ENCODE data around the gene CD63. TPM values are rescaled to one million over a fixed set of nuclear protein-coding genes. Genes with fewer than 3 reads are reported as not detected.

The CD63 gene
- total RNA-seq, 1 experiment from 2014 or later, result 879 TPM

DNA sequence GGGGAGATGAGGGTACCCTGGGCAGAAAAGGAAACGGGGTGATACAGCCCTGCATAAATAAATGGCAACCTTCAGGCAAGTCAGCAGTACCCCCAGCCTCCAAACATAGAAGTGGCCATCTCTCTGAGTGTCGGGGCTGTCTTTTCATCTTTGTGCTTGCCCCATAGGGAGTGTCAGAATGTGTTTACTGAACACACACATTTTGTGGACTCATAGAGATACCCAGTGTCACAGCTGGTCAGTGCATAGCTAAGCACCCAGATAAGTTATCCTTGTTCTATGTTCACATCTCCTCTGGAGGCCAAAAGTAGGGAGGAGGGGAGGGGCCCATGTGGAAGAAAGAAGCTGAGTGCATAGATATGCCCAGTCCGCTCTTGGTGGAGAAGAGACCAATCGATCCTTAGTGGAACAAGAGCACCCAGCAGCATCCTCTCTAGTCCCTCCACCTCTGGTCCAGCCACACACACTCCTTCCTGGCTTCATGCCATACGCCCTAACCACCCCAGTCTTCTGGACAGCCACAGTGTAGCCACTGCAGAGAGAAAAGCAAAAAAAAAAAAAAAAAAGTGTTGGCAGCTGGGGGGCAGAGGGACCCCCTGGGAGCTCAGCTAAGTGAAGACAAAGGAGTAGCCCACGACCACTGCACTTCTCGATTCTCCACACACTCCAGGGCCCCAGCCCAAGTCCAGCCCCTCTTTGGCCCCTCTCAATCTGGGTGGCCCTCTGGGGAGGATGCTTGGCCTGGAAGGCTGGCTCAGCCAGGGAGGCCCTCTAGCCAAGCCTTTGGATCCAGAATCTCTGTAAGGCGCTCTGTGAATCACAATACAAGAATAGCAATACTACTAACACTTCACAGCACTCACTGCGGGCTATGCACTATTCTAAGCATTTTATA, 23.7 kb downstream of the CD63 start:
- intact Hi-C loops (cut with micrococcal nuclease; ENCODE audit: unreplicated experiment) (no loop called here), in situ Hi-C loops (cut with HindIII; ENCODE audit: low pct_unique_long_range_greater_than_20kb, low sequenced_read_pairs) (no loop called here)
- Histone ChIP-seq H3K27me3 (ENCODE audit: control insufficient read depth, insufficient read depth, low read length) (peaks cover 13% of the 10 kb centered on the region), H3K4me3 (ENCODE audit: low read depth in 2 of 2, low read length in 2 of 2) (no peak overlapping the region), H3K36me3 (ENCODE audit: control insufficient read depth, insufficient read depth, low read length) (no peaks in the 10 kb centered on the region), H3K9me3 (ENCODE audit: control insufficient read depth, insufficient read depth, low read depth, low read length) (no peaks in the 10 kb centered on the region), H3K4me1 (ENCODE audit: control insufficient read depth, insufficient read depth, low read length) (no peaks in the 10 kb centered on the region; the same call in 1 of the 2 replicates), H3K27ac (ENCODE audit: low read length) (no peak overlapping the region)
- no peak for DNase-seq (ENCODE audit: low read depth, low spot score)
- TF ChIP-seq POLR2AphosphoS5 (IDR thresholded peaks at IDR 0.05; ENCODE audit: low read depth, low read length) (no peak), SIN3A (IDR thresholded peaks at IDR 0.05; ENCODE audit: borderline replicate concordance, insufficient read depth, low read depth, low read length) (no peak), TCF7L2 (IDR thresholded peaks at IDR 0.05; ENCODE audit: low read depth, low read length) (no peak)
- TF ChIP-seq, protein P1, sequence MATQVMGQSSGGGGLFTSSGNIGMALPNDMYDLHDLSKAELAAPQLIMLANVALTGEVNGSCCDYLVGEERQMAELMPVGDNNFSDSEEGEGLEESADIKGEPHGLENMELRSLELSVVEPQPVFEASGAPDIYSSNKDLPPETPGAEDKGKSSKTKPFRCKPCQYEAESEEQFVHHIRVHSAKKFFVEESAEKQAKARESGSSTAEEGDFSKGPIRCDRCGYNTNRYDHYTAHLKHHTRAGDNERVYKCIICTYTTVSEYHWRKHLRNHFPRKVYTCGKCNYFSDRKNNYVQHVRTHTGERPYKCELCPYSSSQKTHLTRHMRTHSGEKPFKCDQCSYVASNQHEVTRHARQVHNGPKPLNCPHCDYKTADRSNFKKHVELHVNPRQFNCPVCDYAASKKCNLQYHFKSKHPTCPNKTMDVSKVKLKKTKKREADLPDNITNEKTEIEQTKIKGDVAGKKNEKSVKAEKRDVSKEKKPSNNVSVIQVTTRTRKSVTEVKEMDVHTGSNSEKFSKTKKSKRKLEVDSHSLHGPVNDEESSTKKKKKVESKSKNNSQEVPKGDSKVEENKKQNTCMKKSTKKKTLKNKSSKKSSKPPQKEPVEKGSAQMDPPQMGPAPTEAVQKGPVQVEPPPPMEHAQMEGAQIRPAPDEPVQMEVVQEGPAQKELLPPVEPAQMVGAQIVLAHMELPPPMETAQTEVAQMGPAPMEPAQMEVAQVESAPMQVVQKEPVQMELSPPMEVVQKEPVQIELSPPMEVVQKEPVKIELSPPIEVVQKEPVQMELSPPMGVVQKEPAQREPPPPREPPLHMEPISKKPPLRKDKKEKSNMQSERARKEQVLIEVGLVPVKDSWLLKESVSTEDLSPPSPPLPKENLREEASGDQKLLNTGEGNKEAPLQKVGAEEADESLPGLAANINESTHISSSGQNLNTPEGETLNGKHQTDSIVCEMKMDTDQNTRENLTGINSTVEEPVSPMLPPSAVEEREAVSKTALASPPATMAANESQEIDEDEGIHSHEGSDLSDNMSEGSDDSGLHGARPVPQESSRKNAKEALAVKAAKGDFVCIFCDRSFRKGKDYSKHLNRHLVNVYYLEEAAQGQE (IDR thresholded peaks at IDR 0.05; ENCODE audit: insufficient read depth in 1 of 2, low read depth in 2 of 2, low read length in 1 of 2), result no peak
- TF ChIP-seq, protein P2, sequence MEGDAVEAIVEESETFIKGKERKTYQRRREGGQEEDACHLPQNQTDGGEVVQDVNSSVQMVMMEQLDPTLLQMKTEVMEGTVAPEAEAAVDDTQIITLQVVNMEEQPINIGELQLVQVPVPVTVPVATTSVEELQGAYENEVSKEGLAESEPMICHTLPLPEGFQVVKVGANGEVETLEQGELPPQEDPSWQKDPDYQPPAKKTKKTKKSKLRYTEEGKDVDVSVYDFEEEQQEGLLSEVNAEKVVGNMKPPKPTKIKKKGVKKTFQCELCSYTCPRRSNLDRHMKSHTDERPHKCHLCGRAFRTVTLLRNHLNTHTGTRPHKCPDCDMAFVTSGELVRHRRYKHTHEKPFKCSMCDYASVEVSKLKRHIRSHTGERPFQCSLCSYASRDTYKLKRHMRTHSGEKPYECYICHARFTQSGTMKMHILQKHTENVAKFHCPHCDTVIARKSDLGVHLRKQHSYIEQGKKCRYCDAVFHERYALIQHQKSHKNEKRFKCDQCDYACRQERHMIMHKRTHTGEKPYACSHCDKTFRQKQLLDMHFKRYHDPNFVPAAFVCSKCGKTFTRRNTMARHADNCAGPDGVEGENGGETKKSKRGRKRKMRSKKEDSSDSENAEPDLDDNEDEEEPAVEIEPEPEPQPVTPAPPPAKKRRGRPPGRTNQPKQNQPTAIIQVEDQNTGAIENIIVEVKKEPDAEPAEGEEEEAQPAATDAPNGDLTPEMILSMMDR (IDR thresholded peaks at IDR 0.05), result no peak
- ChIA-PET CTCF (interaction anchor here (0.5 kb wide), 1 partner anchor 249 kb away, joined by 5 read pairs; no protein-coding TSS in a partner anchor), POLR2A (no interaction called here)
- BruUV-seq (replicated peaks), result no TSS peak
- no peak for ATAC-seq

DNA sequence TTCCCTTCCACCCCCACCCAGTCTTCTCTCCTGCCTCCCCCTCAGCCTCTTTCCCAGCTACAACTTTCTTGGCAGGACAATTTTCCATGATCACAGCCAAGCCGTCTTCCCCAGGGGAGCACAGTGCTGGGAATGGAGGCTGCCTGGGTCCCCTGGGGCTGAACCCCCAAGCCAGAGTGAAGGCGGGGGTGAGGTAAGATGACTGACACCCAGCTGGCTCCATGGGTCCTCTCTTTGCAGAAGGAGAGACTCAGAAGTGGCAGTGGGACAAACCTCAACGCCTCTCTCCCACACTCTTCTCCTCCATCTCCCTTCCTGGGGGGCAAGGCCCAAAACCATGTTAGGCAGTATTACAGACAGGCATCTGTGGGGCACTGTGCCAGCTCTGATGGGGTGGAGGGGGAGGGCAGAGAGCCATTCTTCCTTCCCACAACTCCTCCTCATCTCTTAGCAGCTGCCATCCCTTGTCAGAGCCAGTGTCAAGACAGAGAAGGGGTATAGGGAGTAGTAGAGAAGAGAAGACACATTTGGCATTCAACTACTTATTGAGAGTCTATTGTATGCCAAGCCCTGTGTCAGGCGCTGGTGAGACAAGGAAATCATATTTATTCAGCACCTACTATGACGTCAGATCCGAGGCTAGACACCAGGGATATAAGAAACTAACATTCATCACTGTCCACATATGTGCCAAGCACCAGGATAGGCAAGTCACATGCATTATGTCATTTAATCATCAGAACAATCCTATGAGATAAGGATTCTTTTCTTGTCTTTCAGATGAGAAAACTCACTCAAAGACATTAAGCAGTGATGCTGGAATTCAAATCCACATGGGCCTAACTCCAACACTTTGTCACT, 24.7 kb downstream of the CD63 start:
- DNase-seq (ENCODE audit: low read depth, low spot score) (no peak), ATAC-seq (no peak)
- Histone ChIP-seq H3K4me3 (ENCODE audit: low read depth in 2 of 2, low read length in 2 of 2) (no peak overlapping the region), H3K27me3 (ENCODE audit: control insufficient read depth, insufficient read depth, low read length) (peaks cover 10% of the 10 kb centered on the region), H3K9me3 (ENCODE audit: control insufficient read depth, insufficient read depth, low read depth, low read length) (no peaks in the 10 kb centered on the region), H3K4me1 (ENCODE audit: control insufficient read depth, insufficient read depth, low read length) (no peaks in the 10 kb centered on the region; the same call in 1 of the 2 replicates), H3K36me3 (ENCODE audit: control insufficient read depth, insufficient read depth, low read length) (no peaks in the 10 kb centered on the region), H3K27ac (ENCODE audit: low read length) (no peak overlapping the region)
- intact Hi-C loops (cut with micrococcal nuclease; ENCODE audit: unreplicated experiment), result no loop called here
- ChIA-PET CTCF (interaction anchor here (0.7 kb wide), 1 partner anchor 17 kb away, joined by 3 read pairs; no protein-coding TSS in a partner anchor), POLR2A (interaction anchor here (0.6 kb wide), 1 partner anchor 36 kb away, joined by 5 read pairs; no protein-coding TSS in a partner anchor)
- BruUV-seq (replicated peaks), result no TSS peak
- in situ Hi-C loops (cut with HindIII; ENCODE audit: low pct_unique_long_range_greater_than_20kb, low sequenced_read_pairs), result no loop called here
- TF ChIP-seq POLR2AphosphoS5 (IDR thresholded peaks at IDR 0.05; ENCODE audit: low read depth, low read length), result no peak
